Activated T-helper 9 cell treated with anti-CD3 and anti-CD28 coated beads, Interleukin-2, amount 50 U/mL, for 16 hours (primary cell): ENCODE results near the gene MASP2.
"Not testable (repeated sequence)": the region's sequence is repeated elsewhere in the genome, so short reads cannot be mapped to it uniquely, and the experiment has no call there.

Experiments used
- DNase-seq: peaks from one replicate; pipeline ENCODE4 v3.0.0-alpha.2; 2020; ENCODE audit warnings: low read depth

MASP2 gene

GRCh38 chr1:11058595-11059154 is 11.6 kb upstream of the MASP2 start:
- DNase-seq = no peak

DNA sequence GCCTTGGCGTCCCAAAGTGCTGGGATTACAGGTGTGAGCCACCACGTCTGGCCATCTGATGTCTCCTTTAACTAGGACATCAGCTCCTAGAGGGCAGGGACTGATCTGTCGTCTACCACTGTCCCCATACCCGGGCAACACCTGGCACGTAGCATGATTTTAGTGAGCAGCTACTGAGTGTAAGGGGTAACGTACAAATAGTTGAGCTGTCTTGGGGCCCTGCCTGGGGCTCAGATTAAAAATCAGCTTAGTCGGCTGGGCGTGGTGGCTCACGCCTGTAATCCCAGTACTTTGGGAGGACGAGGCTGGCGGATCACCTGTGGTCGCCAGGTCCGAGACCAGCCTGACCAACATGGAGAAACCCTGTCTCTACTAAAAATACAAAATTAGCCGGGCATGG is 11.0 kb upstream of the MASP2 start:
- no peak for DNase-seq

- no peak for DNase-seq
These were observed 10.4 kb upstream of the MASP2 start for GRCh38 chr1:11057477-11057876.

DNA sequence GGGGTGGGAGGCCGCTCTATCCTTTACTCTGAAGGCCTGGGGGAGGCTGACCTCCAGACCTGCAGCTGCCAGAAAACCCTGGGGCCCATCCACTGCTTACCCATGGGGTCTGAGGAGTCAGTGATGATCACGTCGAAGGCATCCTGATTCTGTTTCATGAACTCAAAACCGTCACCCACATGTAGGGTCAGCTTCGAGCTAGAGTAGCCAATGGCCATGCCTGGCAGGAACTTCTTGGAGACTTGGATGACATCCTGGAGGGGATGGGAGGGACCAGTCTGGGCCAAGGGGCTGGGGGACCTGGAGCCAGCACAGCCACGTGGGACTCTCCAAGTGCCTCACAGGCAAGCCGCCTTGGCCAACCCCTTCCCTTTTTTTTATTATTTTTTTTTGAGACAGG is 9.5 kb upstream of the MASP2 start:
- DNase-seq = no peak

- no peak for DNase-seq
These were observed 8.6 kb upstream of the MASP2 start for GRCh38 chr1:11055676-11056075.

DNA sequence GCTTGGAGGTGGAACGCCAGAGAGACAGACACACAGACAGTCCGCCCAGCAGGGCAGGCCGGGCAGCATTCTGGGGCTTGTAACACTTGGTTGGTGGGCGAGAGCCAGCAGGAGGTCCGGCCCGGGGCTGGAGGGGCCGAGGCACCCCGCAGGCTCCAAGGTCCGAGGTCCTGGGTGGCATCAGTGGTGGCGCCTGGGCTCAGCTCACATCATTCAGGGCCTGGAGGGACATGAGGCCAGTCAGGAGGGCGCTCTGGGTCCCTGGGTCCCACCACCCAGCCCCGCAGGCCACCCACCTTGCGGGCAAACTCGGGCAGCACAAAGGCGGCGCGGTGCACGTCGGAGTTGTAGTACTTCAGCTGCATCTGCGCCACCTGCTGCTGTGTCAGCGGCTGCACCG is 7.6 kb upstream of the MASP2 start:
- no peak for DNase-seq

GRCh38 chr1:11054181-11054580 is 7.1 kb upstream of the MASP2 start:
- no peak for DNase-seq

- DNase-seq = no peak
These were observed 6.7 kb upstream of the MASP2 start for GRCh38 chr1:11053758-11054137.

DNA sequence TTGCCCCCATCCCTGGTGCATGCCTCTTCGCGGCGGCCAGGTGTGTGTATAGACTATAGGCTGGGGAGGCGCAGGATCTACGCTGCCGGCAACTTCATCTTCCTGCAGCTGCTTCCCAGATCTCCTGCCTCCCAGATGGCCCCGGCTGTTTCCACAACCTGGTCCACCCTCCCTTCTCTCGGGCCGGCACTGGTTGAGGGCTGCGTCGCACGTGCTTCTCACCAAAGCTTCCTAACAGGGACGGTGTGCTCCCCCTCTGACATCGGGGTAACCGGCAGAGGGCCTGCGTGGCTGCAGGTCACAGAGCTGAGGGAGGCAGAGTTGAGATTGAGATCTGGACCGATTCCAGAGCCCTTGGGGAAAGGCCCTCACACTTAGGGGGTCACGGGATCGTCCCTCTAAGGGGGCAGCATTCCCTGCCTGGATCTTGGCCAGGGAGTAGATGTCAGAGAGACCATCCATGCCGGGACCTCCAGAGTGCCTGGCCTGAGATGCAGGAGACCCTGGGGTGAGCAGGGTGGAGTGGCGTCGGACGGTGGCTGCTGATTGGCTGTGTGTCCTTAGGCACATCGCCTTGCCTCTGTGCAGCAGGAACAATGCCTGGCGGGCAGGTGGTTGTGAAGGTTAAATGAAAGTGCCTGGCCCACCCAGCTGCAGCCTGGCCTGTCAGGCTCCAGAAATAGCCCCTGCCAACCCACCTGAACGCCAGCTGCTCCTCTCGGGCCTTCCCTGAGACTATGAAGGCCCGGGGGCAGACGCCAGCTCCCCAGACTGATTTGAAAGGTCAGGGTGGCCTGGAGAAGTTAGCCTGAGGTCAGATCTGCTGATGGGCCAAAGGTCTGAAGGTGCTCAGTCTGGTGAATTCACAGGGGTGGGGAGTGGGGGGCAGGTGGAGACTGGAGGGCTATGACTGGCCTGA is 6.1 kb upstream of the MASP2 start:
- DNase-seq = no peak

GRCh38 chr1:11051781-11052511 is 4.9 kb upstream of the MASP2 start:
- DNase-seq = no peak

- DNase-seq = not testable (repeated sequence)
These were observed 4.1 kb upstream of the MASP2 start for GRCh38 chr1:11051121-11051520.

- no peak for DNase-seq
These were observed 821 bp downstream of the MASP2 start for GRCh38 chr1:11046270-11046566.

DNA sequence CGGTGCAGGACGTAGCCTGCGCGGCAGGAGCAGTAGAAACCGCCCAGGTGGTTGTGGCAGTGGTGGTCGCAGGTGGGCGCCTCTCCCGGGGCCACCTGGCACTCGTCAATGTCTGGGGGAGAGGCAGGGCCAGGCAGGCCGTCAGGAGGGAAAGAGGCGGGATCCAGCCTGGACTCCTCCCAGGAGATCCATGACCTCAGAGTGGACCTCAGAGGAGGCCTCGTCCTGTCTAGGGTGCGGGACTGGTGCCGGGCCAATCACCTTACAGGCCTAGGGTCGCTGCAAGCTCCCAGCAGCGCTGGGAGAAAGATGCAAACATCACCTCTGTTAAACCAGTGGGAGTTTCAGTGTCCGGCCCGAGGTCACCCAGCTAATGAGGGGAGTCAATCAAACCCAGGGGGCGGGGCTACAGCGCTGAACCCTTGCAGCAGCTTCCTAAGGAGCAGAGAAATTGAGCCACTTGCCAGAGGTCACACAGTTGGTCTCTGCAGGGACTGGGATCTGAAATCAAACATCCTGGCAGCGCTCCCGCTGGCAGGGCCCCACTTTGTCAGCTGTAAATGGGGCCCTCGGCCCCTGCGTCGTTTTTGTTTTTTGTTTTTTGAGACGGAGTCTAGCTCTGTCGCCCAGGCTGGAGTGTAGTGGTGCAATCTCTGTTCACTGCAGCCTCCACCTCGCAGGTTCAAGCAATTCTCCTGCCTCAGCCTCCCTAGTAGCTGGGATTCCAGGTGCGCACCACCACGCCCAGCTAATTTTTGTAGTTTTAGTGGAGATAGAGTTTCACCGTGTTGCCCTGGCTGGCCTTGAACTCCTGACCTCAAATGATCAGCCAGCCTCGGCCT is 1.4 kb downstream of the MASP2 start:
- DNase-seq = no peak

GRCh38 chr1:11044849-11045427 is 2.1 kb downstream of the MASP2 start:
- DNase-seq = no peak

DNA sequence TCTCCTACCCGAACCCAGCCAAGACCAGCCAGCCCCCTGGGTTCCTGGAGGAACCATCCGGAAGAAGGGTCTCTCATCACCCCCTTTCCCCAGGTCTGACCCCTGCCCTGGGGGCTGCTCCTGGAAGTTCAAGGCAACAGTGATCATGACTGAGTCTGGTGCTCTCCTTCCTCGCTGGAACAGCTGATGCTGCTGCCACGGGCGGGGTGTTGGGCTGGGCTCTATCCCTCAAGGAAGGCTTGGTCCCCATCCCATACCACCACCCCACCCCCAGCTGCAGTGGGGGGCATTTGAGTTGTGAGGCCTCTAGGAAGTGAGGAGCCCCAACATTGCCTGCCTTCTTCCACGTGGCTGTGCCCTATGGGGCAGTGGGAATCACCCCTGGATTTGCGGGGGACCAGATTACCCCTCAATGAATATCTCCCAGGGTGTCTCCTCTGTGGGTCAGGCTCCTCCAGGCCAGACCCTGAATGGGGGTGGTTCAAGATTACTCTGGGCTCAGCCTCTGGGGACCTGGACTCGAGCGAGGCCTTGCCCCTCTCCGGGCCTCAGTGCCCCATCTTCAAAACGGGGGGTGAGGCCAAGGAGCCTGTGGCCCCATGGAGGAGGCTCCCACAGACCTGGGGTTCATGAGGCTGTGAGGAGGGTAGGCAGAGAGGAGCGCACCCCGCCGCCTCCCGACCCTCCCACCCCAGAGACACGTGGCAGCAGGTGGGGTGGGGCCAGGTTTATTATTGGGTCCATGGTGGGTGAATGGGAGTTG is 2.8 kb downstream of the MASP2 start:
- DNase-seq = no peak

GRCh38 chr1:11042995-11043874 is 3.8 kb downstream of the MASP2 start:
- DNase-seq = no peak

- DNase-seq = no peak
These were observed 5.0 kb downstream of the MASP2 start for GRCh38 chr1:11042065-11042464.

GRCh38 chr1:11041048-11041447 is 6.0 kb downstream of the MASP2 start:
- DNase-seq = no peak

- not testable (repeated sequence) for DNase-seq
These were observed 7.0 kb downstream of the MASP2 start for GRCh38 chr1:11040105-11040429.

GRCh38 chr1:11039351-11040104 is 7.5 kb downstream of the MASP2 start:
- DNase-seq = no peak
